SK-N-MC (cell line): ENCODE measurements around the gene YWHAB.

ENCODE experiments used
- EZH2 ChIP-seq: fragments of 200-600 bp; sonication (generic); IDR thresholded peaks from one replicate; pipeline ENCODE4 v1.6.1; 2017; ENCODE audit warnings: antibody characterized with exemption
- POLR2AphosphoS5 ChIP-seq: IDR thresholded peaks from 2 replicates; pipeline ENCODE4 v1.6.1; 2012; ENCODE audit warnings: mild to moderate bottlenecking, low read depth, low read length, borderline replicate concordance

DNA sequence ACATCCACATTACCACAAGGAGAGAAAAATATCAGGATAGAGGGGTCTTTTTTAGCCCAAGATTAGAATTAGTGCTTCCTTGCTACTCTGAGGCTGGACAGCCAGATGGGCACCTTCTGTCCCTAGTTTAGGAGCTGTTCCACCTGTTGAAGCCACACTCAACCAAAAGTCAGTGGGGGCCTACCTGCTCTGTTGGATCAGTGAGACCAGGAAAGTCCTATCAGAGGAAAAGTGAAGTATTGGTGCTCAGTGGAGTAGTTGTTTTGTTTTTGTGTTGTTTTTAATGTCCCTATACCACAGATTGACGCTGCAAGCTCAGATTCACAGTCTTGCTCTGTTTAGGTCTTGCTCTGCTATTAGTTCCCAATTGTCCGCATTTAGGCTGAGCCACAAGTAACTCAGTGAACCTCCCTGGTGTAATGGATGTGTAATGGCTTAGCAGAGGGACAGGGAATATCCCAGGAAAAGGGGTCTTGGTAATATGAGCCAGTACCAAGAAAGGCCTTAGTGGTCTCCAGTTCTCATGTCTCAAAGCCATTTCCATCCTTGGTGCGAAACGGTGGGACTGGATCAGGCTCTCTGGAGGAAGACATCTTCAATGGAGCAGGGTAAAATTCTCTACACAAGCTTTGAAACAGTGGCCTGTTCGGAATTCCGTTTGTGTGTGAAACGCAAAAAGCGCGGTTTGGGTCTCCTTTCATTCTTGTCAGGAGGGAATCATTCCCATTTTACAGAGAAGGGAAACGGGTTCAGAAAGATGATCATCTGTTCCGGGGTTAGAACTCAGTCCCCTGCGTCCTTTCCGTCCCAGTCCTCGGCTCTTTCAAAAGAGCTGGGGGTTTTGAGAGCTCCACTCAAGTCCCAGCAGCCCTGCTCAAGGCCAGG is 23.7 kb downstream of the YWHAB start:
- TF ChIP-seq POLR2AphosphoS5 (no peak; the same call in 1 of the 2 replicates), EZH2 (no peak)
